Peyer's patch (tissue), 4 donors: ENCODE measurements around the gene PLCL2.

Source experiments
- POLR2A ChIP-seq, 2 donors: fragments of 450-650 bp; IDR thresholded peaks; one replicate each; pipeline ENCODE4 v1.5.1; 2017; ENCODE audit warnings: antibody characterized with exemption in 2 of 2, mild to moderate bottlenecking in 2 of 2, moderate library complexity in 2 of 2
- TF ChIP-seq, protein P1 (sequence below), 6 experiments: fragments of 450-650 bp in 4 of 6; fragments of 200-600 bp in 2 of 6; sonication (generic) in 1 of 6; IDR thresholded peaks; one replicate each; pipeline ENCODE4 v1.5.1; 2017 to 2019; ENCODE audit warnings: antibody characterized with exemption in 6 of 6, mild to moderate bottlenecking in 3 of 6, moderate library complexity in 1 of 6

- TF ChIP-seq, protein P1, sequence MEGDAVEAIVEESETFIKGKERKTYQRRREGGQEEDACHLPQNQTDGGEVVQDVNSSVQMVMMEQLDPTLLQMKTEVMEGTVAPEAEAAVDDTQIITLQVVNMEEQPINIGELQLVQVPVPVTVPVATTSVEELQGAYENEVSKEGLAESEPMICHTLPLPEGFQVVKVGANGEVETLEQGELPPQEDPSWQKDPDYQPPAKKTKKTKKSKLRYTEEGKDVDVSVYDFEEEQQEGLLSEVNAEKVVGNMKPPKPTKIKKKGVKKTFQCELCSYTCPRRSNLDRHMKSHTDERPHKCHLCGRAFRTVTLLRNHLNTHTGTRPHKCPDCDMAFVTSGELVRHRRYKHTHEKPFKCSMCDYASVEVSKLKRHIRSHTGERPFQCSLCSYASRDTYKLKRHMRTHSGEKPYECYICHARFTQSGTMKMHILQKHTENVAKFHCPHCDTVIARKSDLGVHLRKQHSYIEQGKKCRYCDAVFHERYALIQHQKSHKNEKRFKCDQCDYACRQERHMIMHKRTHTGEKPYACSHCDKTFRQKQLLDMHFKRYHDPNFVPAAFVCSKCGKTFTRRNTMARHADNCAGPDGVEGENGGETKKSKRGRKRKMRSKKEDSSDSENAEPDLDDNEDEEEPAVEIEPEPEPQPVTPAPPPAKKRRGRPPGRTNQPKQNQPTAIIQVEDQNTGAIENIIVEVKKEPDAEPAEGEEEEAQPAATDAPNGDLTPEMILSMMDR (IDR thresholded peaks at IDR 0.05) = no peak
- TF ChIP-seq POLR2A (IDR thresholded peaks at IDR 0.05) = no peak
Measured at GRCh38 chr3:17069754-17070153, 185.0 kb downstream of the PLCL2 start.
